CD4-positive, alpha-beta T cell treated with Interferon alpha-2 for 1 hour (primary cell): ENCODE measurements around the gene EI24.
"Not testable (repeated sequence)": the region's sequence is repeated elsewhere in the genome, so short reads cannot be mapped to it uniquely, and the experiment has no call there.

Experiments
- DNase-seq, 2 donors: peaks; one replicate each; pipeline ENCODE4 v3.0.0-alpha.2; 2020 to 2022

Gene EI24

DNA sequence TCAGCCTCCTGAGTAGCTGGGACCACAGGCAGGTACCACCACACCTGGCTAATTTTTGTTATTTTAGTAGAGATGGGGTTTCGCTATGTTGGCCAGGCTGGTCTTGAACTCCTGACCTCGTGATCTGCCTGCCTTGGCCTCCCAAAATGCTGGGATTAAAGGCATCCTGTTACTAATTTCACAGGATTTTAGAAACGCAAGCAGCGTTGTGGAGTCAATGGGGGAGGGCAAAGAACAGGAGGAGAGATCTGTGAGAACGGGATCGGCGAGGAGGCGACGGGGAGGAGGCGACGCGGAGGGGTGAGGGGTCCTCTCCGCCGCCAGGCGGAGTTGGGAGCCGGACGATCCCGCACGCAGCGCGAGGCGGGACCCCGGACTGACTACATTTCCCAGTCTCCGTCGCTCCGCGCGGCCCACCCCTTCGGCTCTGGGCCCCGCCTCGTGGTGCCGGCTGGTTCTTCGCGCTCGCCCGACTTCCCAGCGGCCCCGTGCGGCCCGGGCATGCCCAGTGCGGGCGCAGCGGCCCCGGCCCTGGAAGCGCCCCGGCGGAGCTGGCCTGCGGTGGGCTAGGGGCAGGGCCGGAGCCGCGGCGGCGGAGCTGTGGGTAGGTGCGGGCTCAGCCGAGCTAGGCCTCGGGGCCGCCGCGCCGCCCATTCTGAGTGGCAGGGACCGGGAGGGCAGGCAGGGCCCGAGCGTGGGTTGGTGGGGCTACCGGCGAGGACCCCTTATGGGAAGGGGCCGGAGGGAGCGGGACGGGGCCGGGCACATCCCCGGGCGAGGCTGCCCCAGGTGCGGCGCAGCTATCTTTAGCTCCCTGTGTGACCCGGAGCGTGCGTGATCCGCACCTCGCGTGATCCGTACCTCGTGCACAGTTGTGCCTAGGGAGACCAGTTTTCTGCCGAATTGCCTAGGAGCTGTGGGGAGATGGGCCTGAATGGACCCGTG, at the start of gene EI24:
EI24 (plus strand) TSS at position 508 of the 945 bp plus-strand sequence. CDS start 3,051 bp downstream, outside the sequence.
- peak; percentile 87 to 91 for DNase-seq

DNA sequence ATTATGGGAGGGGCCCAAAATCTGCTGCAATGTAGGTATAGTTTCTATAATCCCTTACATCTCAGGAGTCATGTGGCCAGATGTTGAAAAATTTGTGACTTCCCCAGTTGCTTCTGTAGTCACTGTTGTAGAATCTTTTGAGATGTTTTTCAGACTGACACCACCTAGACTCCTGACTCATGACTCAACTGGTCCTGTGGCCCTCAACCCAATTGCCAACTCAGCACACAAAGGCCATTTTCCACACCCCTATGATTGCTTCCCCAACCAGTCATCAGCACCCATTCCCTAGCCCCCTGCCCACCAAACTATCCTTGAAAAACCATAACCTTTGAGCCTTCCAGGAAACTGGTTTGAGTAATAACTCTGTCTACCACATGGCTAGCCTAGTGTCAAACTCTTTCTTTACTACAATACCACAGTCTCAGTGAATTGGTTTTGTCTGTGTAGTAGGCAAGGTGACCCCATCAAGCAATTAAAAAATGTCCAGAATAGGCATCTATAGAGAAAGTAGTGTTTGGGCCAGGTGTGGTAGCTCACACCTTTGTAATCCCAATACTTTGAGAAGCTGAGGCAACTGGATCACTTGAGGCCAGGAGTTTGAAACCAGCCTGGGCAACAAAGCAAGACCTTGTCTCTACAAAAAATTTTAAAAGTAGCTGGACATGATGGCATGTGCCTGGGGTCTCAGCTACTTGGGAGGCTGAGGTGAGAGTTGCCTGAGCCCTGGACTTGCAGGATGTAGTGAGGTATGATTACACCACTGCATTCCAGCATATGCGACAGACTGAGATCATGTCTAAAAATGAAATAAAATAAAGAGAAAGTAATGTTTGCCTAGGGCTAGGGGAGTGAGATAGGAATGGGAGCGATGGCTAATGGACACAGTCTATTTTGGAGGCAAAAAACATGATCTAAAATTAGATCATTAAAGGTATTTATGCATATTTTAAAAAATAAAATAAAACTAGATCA, 49.1 kb upstream of the EI24 start:
- DNase-seq = no peak

DNA sequence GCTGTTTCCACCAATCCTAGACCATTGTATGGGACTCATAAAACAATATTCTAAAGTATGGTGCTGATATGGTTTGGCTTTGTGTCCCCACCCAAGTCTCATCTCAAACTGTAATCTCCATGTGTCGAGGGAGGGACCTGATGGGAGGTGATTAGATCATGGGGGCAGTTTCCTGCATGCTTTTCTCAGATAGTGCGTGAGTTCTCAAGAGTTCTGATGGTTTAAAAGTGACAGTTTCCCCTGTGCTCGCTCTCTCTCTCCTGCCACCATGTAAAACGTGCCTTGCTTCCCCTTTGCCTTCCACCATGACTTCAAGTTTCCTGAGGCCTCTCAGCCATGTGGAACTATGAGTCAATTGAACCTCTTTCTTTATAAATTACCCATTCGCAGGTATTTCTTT, 44.0 kb upstream of the EI24 start:
- no peak for DNase-seq

DNA sequence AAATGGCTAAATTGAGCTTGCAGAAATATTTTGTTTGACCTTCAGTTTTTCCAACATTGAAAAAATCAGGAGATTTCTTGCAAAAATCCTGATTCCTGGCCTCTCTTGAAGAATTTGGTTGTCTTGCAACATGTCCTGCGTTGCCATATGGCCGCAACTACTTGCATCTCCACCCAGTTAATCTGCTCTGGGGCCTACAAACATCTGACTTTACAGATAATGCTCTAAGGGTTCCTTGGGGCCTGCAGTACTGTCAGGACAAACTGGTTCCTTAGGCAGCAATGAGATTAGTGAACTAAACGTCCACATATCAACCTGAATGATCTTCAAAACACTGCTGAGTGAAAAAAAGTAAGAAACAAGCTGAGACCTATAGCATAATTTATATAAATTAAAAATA, 36.6 kb upstream of the EI24 start:
- DNase-seq = no peak

DNA sequence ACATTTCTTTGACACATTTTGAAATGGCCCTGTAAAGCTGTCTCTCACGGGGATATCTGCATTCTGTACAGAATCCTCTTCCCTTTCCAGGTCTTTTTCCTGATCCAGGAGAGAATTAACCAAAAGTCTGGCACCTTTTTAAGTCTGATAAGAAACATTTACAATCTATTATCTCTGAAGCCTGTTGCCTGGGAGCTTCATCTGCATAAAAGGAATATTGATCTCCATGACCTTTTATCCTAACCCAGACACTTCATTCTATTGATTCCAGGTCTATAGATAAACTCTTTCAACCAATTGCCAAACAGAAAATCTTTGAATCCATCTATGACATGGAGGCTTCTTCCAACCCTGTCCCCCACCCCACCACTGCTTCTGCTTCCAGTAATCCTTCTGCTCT, 33.7 kb upstream of the EI24 start:
- DNase-seq = no peak

DNA sequence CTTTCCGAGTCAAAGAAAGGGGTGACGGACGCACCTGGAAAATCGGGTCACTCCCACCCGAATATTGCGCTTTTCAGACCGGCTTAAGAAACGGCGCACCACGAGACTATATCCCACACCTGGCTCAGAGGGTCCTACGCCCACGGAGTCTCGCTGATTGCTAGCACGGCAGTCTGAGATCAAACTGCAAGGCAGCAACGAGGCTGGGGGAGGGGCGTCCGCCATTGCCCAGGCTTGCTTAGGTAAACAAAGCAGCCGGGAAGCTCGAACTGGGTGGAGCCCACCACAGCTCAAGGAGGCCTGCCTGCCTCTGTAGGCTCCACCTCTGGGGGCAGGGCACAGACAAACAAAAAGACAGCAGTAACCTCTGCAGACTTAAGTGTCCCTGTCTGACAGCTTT, 32.4 kb upstream of the EI24 start:
- not testable (repeated sequence) for DNase-seq

DNA sequence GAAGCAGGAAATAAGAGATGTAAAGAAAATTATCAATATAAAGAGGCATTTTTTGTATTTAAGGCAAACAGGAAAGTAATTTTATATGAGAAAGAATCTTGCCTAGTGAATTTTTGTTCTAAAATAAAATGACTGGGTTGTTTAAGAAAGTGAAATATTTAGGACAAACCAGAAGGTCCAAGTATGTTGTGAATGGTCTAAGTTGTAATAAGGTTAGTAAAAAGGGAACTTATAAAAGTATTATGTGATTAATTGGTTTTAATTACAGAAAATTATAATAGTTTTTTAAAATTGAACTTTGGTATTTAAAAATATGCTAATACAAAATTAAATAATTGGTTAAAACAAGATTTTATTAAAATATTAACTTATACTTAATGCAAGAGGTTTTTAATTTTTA, 26.6 kb upstream of the EI24 start:
- no peak for DNase-seq

DNA sequence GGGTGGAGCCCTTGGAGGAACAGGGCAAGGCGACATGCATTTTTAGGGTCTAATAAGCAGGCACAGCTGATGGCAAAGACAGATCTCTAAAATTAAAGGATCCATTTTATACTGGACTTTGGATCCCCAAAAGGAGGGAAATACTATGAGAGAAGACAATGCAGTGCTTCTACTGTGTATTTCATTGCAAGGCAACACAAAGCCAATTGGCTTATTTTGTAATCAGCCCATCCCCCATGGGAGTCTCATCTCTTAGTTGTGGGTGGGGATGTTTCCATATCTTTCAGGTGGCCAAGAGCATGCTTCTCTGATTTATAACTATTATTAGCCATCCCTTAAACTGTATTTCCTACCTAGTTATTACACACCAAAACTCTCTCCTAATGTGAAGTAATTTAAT, 18.5 kb upstream of the EI24 start:
- no peak for DNase-seq

DNA sequence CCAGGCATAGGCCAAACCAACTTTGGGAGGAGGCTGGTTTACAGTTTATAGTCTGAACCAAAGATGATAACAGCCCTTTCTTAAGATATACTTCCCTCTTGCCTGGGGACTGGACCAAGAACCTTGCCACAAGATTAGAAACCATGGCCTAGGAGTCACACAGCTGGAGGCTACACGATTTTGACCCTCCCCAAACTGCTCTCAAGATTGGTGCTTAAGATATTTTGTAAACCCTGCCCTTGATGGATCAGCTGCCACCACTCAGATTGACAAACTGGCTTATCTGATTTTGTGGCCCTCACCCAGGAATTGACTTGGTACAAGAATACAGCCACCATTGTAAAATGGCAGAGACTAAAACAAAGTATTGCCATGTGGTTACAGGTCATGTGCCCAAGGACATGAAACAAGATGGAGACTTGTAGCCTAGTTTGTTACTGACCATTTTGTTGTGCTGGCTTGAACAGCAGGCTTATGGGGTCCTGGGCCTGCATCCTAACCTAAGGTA, 17.4 kb upstream of the EI24 start:
- no peak for DNase-seq

DNA sequence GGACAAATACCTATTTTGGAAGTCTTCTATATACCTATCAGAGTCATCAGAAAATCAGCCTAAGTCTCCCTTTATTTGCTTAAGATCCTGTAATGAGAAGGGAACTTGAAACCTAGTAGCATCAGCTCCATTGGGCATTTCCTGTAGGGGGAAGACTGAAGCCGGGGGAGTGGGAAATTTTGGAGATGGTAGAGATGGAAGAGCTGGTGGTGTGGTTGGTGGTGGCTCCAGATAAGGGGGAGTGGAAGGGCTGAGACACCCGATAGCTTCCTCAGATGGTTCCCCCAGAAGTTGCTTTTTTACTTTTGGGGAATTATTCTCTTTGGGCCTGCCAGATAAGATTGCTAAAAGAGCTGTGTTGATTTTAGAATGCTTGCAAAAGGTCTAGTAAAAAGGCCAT, 16.4 kb upstream of the EI24 start:
- no peak for DNase-seq

DNA sequence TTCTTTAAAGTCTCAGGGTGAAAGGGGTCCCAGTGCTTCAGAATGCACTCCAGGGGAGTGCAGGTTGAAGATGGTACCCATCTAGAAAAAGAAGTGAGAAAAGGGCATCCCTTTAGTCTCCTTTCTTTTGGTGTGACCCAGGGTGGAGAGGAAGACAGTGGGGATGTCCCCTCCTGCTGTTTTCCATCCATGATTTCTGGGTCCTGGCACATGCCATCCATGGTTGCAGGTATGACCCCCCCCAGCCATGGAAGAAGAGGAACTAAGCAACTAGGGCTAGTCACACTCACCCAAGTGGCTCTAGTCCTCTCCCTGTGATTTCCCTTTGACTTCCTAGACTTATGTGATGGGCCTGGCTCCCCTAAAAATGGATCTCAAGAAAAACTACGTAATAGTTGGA, 15.9 kb upstream of the EI24 start:
- DNase-seq = no peak

DNA sequence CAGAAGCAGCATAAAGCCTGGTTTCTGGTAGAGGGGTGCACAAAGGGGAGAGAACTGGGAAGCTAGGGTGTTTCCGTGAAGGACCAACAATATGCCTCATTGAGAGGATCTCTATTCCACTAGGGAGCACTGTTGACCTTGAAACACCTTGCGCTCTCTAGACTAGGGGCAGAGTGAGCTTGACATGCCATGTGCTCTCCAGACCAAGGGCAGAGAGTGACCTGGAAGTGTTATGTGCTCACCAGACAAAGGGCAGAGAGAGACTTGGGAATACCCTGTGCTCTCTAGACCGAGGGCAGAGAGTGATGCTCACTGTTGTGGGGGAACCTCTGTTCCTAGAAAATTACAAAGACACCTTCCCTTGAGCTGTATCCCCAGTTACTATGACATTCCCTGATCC, 15.2 kb upstream of the EI24 start:
- DNase-seq = no peak

DNA sequence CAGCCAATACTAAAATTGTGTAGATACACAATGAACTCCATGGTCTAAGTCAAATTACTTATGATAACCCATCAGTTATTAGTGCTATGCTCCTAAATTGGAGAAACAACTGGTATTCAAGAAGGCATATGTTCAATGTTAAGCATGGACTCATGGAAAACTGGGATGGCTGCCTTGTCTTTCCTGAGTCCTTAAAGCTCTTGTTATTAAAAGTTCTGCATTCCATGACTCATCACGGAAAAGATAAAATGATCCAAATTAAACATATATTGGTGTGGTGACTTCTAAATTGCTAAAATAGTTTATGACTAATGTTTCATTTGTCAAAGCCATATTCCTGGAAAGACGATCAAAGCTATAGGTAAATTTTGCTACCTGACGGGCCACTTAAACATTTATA, 9.4 kb upstream of the EI24 start:
- DNase-seq = no peak

DNA sequence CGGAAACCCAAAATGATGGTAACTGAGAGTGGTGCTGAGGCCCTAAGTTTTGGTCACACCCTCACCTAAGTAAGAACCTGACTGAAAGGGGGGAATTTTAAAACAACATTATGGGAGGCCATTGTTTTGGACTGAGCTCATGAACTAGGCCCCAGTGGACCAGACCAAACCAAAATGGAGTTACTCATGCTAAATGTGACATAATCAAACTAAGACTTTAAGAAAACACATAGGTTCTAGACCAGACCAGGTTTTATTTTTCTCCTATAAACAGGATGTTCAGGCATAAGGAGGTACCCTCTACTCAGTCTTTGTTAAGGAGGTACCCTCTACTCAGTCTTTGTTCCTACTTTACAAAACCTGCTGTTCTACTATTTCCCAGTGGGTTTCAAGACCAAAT, 7.4 kb upstream of the EI24 start:
- no peak for DNase-seq

DNA sequence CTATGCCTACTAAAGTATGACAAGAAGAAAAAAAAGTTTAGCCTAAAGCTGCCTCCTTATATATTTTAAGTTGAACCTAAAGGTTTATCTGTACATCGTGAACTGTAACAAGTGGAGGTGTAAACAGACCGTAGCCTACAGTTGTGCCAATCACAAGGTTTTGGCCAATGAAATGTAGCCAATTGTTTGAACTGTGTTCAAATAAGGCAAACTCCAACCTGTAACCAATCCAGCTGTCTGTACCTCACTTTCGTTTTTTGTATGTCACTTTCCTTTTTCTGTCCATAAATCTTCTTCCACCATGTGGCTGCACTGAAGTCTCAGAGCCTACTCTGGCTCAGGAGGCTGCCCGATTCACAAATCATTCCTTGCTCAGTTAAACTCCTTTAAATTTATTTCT, 6.8 kb upstream of the EI24 start:
- DNase-seq = no peak

DNA sequence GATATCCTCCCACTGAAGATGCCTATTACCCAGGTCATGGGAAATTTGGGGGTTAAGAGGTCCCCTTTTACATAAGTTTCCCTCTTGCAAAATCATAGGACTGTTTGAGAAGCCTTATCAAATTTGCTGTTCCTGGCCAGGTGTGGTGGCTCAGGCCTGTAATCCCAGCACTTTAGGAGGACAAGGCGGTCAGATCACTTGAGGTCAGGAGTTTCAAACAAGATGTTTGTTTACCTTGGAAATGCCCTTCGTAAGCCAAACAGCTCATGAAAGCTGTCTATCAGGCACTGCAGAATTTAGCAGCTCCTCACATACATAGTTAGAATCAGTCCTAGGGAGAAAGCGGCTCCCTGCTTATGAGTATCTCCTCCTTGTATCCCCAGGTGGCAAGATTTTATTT, 4.9 kb upstream of the EI24 start:
- no peak for DNase-seq

DNA sequence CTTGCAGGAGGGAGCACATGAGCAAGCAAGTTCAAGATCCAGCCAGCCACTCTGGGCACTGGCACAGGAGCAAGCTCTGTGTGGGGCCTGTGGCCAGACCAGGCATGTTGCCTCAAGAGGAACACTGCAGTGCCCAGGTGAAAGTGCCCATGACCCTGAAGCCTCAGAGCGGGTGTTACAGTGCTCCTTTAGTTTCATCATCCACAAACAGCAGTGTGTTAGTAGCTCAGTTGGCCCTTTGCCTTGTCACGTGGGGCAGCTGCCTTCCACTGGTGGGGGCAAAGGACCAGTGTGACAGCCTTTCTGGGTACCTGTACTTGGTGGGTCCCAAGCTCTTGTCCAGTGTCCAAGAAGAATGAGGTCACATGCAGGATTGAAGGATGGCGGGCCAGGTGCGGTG, 3.0 kb upstream of the EI24 start:
- no peak for DNase-seq

DNA sequence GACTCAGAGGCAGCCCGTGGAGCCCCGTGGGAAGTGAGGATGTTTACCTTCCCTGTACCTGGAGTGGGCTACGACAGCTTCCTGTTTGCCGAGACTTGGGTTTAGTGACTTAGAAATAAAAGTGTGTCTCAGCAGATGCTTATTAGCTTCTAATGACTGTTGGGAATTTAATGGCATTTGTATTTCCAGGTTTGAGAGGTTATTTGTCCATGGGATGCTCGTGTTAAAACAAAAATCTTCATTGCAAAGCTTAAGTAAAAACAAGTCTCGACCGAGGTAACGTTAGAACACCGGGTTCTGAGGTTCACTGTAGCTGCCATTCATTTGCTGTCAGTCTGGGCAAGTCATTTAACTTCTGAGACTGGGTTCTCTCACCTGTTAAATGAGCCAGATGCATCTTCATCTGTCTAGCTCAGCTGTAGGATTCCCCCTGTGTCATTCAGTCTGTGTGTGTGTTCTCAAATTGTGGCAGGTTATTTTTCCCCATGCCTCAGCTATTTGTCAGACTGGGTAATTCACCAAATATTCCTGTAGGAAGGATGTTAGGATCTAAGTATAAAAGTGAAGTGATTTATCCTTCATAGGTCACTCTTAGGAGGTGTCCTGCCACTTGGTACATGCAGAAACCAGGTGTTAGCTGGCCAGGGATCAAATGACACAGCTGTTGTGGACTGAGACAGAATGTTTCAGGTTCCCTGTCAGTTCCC, 791 bp downstream of the EI24 start:
- peak in 1 of 2 donors; percentile 22 for DNase-seq

DNA sequence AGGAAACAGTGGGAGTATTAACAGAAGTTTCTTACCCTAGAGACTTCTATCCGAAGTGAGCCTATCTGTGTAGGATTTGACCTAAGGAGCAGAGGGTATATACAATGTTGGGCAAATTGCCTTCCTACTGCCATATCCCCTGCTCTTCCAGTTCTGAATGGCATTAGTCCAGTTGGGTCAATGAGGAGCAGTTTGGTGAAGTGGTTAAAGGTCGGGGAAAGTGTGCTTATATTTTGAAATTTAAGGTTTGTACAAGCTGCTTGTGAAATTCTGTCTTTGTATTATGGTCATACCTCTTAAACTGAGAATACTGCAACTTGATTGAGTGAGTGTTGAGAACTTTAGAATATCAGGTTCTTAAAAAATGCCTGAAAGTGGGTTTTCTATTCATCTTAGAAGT, 1.7 kb downstream of the EI24 start:
- no peak for DNase-seq

DNA sequence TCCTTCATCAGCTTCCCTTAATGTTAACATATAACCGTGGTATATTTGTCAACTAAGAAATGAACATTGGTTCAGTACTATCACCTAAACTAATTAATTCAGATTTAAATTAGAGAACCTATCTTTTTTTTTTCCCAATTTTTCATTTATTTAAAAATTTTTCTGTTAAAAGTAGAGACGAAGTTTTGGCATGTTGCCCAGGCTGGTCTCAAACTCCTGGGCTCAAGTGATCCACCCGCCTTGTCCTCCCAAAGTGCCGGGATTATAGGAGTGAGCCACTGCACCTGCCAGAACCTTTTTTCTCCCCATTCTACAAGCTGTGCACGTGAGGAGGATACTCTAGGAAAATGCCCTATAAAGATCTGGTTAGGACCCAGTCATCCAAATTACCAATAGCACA, 3.6 kb downstream of the EI24 start:
- no peak for DNase-seq

DNA sequence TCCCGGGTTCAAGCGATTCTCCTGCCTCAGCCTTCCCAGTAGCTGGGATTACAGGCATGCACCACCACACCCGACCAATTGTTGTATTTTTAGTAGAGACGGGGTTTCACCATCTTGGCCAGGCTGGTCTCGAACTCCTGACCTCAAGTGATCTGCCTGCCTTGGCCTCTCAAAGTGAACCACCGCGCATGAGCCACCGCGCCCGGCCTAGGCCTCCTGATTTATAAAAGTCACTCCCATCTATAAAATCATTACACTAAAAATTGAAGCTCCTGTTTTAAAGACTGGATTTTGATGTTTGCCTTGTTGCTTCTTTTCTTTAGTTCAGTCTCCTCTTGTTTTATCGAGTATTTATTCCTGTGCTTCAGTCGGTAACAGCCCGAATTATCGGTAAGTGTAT, 7.9 kb downstream of the EI24 start:
- DNase-seq = not testable (repeated sequence)

DNA sequence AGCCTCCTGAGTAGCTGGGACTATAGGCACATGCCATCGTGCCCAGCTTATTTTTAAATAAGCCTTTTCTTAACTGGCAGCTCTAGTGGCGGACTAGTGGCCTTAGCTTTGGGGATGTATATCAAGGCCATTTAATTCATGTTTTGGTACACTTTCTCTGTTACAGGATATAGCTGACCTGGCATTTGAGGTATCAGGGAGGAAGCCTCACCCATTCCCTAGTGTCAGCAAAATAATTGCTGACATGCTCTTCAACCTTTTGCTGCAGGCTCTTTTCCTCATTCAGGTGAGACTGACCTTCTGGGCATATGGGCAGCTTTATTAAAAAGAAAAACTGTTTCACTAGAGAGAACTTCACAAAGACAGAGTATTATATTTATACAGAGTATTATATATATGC, 9.5 kb downstream of the EI24 start:
- DNase-seq = no peak

DNA sequence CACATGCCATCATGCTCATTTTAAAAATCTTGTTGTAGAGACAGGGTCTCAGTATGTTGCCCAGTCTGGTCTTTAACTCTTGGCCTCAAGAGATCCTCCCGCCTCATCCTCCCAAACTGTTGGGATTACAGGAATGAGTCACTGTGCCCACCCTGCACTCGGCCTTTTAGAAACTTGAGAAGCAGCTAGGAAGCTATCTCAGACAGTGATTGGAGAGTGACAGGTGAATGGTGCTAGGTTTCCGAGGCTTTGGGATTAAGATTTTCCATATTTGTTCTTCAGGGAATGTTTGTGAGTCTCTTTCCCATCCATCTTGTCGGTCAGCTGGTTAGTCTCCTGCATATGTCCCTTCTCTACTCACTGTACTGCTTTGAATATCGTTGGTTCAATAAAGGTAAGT, 10.5 kb downstream of the EI24 start:
- no peak for DNase-seq
